HT-29 (cell line): Measurements from ENCODE around the gene ADPRHL1. TPM values are rescaled to one million over a fixed set of nuclear protein-coding genes. Genes with fewer than 3 reads are reported as not detected.

Experiments
- DNase-seq: peaks from one replicate; pipeline ENCODE4 v3.0.0-alpha.2; 2015; ENCODE audit warnings: low spot score
- total RNA-seq: library from RNA; depleted of rRNA; stranded (reverse); fragments of >200 nt; shearing (Covaris generic); gene quantifications from 2 replicates; pipeline ENCODE4 v1.2.3, GENCODE V29; 2014; rRNA removed

Gene ADPRHL1
- 1.8 and 3.3 TPM in 2 replicates for total RNA-seq

DNA sequence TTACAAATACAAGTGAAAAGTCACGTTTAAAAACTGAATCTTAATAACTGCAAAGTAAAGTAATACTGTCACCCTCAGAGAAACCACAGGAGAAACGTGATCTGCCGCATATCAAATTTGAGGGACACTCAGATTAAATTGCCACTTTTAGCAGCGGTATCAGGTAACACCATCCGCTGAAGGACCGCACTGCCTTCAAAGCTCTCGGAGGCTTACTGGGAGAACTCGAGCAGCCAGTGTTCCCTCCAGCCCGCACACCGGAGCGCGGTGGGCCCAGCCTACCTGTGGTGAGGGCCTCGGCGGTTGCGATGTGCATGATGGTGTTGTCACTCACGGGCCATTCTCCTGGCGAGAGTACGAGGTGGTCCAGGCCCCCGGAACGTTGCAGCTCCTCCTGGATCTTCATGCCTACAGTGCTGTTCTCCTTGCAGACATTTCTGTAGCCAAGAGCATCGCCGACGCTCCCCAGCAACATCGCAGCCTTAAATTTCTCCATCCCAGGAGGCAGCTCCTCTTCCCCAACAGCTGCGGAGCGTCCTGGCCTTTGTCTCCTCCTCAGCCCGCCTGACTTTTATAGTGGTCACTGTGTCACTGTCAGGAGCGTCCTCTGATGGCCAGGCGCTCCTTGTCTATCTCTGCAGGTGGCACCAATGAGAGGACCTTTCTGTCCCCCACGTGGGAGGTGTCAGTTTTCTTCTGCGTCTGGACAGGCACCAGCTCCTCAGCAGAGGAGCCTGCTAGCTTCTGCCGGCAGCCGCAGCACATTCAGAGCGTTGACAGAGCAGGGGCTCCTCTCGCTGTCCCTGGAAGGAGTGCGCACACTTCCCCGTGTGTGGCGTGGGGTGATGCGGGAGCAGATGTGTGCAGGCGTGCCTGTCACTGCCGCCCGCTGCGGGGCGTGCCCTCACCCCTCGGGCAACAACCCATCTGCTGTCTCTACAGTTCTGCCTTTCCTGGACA is at the start of gene ADPRHL1:
Gene ADPRHL1 (minus strand): TSS at position 547 of the 960 bp plus-strand sequence. CDS start 51 bp downstream, at position 496.
- DNase-seq = no peak

DNA sequence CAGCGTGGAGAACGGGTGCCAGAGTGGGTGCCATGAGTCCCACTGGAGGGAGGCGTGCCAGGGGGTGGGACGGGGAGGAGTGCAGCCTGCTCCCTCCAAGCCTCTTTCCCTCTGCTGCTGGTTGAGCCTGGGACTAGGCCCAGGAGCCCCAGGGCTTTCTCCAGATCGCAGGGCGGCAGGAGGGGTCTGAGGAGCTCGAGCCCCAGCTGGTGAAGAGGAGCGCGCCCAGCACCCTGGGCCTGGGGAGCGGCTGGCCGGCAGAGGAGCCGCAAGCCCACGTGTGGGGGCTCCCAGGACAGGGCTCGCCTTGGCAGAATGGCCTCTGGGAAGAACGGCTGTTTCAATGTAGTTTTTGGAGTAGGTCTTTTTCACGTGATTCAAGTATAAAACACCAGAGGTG is 49.4 kb upstream of the ADPRHL1 start:
- no peak for DNase-seq

DNA sequence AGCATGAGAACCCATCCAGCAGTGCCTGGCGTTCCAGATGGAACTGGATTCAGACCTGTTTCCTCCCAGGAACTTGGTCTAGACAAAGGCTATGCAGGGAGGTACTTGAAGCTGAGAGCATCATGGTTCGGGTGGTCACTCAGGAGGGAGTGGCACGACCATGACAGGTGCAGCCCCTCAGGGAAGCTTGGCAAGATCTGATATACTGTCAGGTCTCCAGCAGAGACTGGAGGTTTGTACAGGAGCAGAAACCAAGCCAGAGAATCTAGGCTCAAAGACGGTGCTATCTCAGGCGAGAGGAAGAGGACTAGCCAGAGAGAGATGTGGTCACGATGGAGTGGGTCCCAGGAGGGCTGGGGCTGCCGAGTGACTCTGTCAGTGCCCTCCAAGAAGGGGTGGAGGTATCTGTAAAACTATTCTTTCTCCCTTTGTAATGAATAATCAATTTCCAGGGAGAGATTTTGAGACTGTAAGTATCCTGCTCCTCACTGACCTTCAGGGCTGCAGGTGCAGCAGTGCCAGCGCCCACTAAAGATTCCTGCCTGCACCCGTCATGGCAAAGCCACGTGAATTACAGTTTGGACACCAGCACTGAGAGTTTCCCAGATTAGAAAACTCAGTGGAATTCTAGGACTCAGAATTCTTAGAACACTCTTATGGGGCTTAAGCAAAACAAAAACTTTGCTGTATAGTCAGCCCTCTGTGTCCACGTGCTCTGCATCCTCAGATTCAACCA is 47.4 kb upstream of the ADPRHL1 start:
- DNase-seq = no peak

DNA sequence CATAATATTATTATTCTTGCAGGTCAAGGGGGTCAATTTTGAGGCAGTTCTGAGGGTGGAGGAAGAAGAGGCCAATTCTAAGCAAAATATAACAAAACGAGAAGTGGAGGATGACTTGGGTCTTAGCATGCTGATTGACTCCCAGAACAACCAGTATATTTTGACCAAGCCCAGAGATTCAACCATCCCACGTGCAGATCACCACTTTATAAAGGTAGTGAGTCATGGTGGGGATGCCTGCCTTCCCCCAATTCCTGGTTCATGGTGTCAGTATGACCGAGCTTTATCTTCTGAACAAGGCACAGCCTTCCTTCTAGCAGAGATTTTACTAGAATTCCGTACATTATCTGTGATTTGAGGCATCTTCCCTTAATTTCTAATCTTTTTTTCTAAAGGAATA is 46.6 kb upstream of the ADPRHL1 start:
- no peak for DNase-seq

DNA sequence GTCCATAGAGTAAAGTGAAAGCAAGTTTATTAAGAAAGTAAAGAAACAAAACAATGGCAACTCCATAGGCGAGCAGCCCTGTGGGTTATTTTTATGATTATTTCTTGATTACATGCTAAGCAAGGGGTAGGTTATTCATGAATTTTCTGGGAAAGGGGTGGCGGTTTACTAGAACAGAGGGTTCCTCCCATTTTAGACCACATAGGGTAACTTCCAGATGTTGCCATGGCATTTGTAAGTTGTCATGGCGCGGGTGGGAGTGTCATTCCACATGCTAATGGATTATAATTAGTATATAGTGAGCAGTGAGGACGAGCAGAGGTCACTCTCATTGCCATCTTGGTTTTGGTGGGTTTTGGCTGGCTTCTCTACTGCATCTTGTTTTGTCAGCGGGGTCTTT is 45.6 kb upstream of the ADPRHL1 start:
- DNase-seq = no peak

DNA sequence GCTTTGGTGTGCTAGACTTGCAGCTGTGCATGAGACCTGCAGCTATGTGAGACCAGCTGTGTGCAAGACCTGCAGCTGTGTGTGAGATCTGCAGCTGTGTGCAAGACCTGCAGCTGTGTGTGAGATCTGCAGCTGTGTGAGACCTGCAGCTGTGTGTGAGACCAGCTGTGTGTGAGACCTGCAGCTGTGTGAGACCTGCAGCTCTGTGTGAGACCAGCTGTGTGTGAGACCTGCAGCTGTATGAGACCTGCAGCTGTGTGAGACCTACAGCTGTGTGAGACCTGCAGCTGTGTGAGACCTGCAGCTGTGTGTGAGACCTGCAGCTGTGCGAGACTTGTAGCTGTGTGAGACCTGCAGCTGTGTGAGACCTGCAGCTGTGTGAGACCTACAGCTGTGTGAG is 43.9 kb upstream of the ADPRHL1 start:
- no peak for DNase-seq

DNA sequence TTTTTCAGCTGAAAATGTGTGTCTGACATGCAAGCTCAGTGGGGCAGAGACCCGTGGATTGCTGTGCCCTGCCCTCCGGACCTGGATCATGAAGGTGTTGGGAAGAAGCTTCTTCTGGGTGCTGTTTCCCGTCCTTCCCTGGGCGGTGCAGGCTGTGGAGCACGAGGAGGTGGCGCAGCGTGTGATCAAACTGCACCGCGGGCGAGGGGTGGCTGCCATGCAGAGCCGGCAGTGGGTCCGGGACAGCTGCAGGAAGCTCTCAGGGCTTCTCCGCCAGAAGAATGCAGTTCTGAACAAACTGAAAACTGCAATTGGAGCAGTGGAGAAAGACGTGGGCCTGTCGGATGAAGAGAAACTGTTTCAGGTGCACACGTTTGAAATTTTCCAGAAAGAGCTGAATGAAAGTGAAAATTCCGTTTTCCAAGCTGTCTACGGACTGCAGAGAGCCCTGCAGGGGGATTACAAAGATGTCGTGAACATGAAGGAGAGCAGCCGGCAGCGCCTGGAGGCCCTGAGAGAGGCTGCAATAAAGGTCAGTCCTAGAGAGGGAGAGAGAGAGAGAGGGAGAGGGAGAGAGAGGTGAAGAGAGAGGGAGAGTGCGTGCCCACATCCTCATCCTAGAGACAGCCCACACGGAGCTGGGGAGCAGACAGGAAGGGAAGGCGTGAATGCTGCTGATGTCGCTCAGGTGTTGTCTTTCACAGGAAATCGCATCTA is 42.4 kb upstream of the ADPRHL1 start:
- no peak for DNase-seq

DNA sequence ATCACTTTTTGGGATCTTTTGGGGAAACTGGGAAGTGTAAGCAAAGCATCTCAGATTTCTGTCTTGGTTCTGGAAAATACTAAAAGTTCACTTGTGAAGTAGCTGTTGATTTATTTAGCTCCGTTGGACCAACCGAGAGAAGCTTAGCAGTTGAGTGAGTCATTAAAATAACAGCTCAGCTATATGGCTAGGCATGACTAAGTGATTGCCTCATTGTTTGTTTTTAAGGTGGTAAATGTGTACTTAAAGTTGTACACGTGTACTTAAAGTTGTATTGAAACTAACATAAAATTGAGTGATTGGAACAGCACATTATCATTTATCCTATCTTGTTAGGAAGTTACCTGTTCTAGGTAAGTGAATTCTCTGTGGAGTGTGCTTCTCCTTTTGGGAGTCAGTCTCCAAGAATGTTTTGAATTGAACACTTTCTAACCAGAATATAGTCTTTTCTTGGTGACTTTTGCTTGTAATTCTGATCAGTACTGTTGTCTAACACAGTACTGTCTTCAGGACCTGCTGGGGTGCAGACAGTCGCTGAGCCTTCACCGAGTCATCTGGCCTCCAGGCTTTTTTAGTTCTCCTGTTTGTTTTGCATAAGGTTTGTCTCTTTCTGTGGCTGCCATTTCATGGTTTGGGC is 40.1 kb upstream of the ADPRHL1 start:
- DNase-seq = peak; percentile 89

DNA sequence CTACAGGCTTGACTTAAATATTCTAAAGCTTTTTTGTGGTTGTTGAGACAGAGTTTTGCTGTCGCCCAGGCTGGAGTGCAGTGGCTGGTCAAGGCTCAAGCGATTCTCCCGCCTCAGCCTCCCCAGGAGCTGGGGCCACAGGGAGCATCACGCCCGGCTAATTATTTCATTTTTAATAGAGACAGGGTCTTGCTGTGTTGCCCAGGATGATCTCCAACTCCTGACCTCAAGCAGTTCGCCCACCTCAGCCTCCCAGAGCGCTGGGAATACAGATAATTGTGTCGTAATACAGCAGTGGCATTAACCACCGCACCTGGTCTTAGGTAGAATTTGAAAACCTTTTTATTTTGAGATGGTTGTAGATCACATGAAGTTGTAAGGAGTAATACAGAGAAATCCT is 38.7 kb upstream of the ADPRHL1 start:
- DNase-seq = no peak

DNA sequence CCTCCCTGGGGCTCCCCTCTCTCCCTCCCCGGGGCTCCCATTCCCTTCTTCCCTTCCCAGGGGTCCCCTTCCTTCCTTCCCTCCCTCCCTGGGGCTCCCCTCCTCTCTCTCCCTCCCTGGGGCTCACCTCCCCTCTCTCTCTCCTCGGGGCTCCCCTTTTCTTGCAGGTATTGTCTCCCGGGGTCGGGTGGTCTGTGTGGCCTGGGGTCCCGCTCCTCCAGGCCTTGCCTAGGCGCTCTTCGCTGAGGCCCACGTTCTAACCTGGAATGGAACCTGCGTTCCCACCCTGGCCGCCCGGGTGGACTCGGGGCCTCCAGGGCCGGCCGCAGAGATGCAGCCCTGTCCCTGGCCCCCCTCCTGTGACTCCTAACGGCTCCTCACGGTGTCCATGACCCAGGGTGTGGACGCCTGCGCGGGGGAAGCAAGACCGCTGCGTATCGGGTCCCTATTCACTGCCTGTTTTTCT is 38.2 kb upstream of the ADPRHL1 start:
- DNase-seq = peak; percentile 17

DNA sequence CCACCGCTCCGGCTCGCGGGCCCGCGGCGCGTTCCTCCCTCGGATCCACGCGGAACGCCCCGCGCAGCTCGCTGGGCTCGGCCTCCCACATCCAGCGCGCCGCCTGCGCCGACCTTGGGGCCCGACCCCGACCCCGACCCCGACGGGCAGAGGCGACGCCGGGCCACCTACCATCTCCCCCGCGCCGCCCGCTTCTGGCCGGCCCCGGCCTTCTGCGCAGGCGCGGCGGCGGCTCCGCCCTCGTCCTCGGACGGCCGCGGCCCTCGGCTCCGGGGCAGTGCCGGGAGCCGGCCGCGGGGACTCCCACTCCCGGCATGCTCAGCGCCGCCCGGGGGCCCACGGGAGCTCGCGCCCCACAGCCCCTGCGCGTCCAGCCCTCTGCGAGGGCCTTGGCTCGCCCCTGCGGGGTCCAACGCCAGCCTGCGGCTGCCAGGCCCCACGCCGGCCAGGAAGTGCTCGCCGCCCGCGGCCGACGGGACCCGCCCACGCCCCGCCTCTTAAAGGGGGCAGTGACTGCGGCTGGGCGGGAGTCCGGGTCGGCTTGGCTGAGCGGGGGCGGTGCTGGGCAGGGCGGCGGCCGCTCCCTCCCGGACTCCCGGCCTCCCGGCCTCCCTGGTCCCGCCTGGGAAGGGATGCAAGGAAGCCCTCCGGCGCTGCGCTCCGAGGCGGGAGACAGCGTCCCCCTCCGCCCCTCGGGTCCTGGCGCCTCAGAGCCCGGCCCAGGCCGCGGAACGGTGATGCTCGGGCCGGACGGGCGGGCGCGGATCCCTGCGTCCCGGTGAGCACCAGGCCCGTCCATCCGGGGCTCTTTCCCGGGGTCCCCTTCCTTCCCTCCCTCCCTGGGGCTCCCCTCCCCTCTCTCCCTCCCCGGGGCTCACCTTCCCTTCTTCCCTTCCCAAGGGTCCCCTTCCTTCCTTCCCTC is 37.5 kb upstream of the ADPRHL1 start, which contains the start of gene DCUN1D2:
Gene DCUN1D2 (minus strand): TSS at position 216 of the 922 bp plus-strand sequence. CDS start 42 bp downstream, at position 174.
- DNase-seq = peak; percentile 92

DNA sequence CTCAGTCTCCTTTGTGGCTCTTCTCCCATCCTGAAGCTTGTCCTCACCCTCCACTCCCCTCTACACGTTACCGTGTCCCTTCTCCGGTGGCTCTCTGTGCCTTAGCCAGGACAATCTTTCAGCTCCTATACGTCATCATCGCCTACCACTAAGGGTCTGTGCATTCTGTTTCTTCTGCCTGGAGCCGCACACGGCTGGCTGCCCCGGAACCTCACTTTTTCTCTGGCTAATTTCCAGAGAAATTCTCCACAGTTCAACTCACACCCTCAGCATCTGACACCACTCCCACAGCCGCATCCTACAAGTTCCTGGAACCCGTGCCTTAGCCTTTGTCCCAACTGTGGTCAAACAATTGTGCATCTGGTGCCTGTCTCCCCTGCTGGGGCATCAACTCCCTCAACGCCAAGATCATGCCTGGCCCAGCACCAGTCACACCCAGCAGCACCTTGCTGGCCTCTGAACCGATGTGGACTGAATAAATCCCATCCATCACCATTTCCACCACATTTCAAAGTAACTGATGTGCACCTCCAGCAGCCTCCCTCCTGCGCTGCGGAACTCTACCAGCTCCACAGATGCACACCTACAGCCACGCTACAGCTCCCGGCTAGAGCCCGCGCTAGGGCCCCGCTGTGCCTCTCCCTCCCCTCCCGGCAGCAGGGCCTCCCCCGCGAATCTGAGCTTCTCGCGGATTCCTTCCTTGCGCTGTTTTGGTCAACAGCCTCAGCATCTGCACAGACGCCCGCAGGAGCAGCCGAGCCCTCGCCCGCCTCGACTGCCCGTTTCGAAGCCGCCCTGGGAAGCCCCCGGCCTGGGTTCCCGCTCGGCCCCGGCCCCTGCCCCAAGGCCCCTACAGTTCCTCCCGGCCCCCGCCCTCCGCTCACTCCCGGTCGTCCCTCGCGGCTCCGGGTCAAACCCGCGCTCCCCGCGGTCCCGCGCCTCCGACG is 36.5 kb upstream of the ADPRHL1 start:
- DNase-seq = peak; percentile 58

DNA sequence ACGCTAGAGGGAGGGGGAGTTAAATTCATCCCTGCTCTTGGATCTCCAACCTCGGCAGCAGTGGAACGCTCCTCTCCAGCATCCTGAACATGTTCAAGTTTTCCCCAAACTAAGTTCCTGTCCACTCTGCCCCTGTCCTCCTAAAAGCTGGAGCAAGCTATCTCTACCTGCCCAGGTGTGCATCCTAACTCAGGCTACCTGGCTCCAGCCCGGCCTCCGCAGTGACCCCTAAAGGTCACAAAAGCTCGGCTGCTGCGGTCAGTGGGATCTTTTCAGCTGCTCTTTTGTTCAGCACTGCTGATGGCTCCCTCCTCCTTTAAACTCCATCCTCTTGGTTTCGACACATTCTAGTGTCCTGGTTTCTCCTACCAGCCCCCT is 35.9 kb upstream of the ADPRHL1 start:
- DNase-seq = no peak

DNA sequence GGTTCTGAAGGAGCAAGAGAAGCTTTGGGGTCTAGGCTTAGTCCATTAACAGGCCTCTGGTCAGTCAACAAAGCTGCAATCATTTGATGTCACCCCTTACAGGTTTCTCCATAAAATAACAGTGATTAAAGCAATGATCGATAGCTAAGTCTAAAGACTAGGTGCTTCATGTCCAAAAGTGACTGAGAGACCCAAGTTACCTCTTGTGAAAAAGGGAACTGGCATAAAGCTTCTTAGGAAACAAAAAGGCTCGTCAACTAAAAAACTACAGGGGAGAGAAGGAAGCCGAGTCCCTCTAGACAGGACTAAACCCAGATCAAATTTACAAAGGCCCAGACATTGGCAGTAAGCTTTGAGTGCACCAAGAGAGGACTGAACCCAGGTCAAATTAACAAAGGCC is 35.0 kb upstream of the ADPRHL1 start:
- no peak for DNase-seq

DNA sequence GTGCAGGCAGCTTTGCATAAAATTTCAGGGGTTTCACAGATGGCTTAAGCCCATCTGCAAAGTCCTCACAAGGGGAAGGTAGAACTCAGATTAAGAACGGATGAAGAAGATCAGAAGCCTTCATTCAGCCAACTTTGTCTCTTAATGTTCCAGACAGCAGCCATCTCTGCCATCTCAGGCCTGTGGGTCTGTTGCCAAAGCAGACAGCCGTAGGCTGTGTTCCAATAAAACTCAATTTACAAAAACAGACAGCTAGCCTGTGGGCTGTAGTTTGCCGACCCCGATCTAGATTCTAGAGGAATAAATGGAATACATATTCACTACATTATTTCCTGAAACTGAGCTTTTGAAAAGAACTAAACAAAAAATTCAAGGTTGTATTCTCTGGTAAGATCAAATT is 33.4 kb upstream of the ADPRHL1 start:
- DNase-seq = no peak

DNA sequence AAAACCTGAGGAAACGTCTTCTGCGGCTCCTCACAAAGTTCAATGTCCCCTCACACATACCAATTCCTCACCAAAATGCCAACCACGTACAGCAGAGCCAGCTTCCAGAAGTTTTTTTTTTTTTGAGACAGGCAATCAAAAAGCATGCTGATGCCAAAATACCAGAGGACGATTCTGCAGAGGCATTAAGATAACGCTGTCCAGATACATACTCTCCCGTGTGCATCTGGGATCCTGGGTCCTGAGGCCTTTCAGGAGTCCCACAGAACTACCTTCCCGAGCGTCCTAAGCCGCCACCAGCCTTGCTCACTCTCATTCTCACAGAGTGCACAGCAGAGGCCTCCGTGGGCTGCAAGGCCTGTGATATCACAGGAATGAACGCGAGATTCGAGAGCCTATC is 32.3 kb upstream of the ADPRHL1 start:
- no peak for DNase-seq

DNA sequence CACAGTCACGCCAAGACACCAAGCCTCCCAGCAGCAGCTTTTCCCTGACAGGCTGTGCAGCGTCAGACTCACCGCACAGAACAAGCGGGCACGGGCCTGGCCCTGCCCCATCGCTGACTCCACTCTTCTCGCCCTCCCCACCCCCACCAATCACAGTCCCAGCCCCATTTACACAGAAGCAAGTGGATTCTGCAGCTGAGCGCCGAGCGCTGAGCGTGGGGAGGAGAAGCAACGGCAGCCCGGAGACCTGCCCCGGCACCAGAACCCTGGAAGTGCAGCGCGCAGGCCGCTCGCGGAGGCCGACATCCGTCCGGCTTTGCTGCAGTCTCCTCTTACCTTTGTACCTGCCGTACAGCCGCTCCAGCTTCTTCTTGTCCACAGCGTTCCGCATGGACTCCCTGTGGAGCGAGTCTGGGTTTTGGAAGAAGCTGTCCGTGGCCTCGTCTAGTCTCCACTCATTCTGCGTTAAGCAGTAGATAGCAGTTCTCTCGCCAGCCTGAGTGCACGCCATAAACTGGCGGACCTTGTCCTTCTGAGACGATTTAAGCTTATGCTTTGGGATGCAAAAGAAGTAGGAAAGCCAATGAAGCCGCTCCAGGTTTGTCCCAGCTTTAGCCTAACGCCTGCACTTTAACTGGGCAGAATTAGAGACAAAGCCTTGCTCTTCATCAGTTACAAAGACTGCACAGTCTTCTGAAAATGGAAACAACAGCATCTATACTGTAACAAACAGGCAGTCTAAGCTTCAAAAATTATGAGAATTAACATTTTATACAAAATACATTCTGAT is 30.4 kb upstream of the ADPRHL1 start:
- DNase-seq = no peak

DNA sequence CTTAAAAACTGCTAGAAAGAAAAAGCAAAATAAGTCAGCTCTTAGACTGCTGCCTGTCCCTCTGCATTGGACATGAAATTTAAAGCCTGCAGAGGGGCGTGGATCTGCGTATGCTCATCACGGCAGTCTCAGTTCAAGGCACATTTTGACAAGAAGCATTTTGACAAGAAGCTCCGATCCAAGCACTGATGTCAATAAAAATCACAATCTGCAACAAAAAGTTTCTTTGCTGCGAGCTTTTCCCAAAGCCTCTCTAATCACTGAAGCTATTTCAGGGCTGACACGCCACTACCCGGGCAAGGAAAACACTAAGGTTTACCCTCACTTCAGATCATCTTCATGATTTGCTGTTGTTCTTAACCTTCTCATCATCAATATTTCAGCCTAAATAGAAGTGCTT is 29.8 kb upstream of the ADPRHL1 start:
- DNase-seq = no peak
